GM23248 (cell line): ENCODE results near the gene MMP10. TPM values are rescaled to one million over a fixed set of nuclear protein-coding genes. Genes with fewer than 3 reads are reported as not detected.

ENCODE experiments used
- DNase-seq: peaks from one replicate; pipeline ENCODE4 v3.0.0-alpha.2; 2015
- H2AFZ ChIP-seq: fragments of 200-600 bp; sonication (generic); 2 replicates; pipeline ENCODE4 v1.6.1; 2016; ENCODE audit warnings: antibody characterized with exemption
- H3F3A ChIP-seq: fragments of 200-600 bp; sonication (generic); 2 replicates; pipeline ENCODE4 v1.6.1; 2016; ENCODE audit warnings: mild to moderate bottlenecking, antibody characterized with exemption, mixed run types; ENCODE audit not compliant: insufficient read depth
- H3K27ac ChIP-seq: fragments of 200-600 bp; sonication (generic); 2 replicates; pipeline ENCODE4 v1.5.1; 2016; ENCODE audit warnings: mild to moderate bottlenecking
- H3K27me3 ChIP-seq: fragments of 200-600 bp; sonication (generic); replicated peaks from 2 replicates; pipeline ENCODE4 v1.6.1; 2016; ENCODE audit warnings: mild to moderate bottlenecking; ENCODE audit not compliant: insufficient read depth
- H3K36me3 ChIP-seq: fragments of 200-600 bp; sonication (generic); 2 replicates; pipeline ENCODE4 v1.6.1; 2016; ENCODE audit warnings: low read depth, mild to moderate bottlenecking
- H3K4me1 ChIP-seq: fragments of 200-600 bp; sonication (generic); 2 replicates; pipeline ENCODE4 v1.6.1; 2016; ENCODE audit warnings: mild to moderate bottlenecking; ENCODE audit not compliant: insufficient read depth
- H3K4me2 ChIP-seq: fragments of 200-600 bp; sonication (generic); one replicate; pipeline ENCODE4 v1.6.1; 2016; ENCODE audit warnings: mild to moderate bottlenecking; ENCODE audit not compliant: unreplicated experiment
- H3K4me3 ChIP-seq: fragments of 200-600 bp; sonication (generic); 2 replicates; pipeline ENCODE4 v1.5.1; 2016; ENCODE audit warnings: mild to moderate bottlenecking
- H3K79me2 ChIP-seq: fragments of 200-600 bp; sonication (generic); 2 replicates; pipeline ENCODE4 v1.6.1; 2016; ENCODE audit warnings: mild to moderate bottlenecking; ENCODE audit not compliant: insufficient read depth
- H3K9ac ChIP-seq: fragments of 200-600 bp; sonication (generic); 2 replicates; pipeline ENCODE4 v1.6.1; 2016; ENCODE audit warnings: mild to moderate bottlenecking
- H3K9me2 ChIP-seq: fragments of 200-600 bp; sonication (generic); 2 replicates; pipeline ENCODE4 v1.6.1; 2016; ENCODE audit warnings: mixed run types, mild to moderate bottlenecking, moderate library complexity; ENCODE audit not compliant: insufficient read depth
- H3K9me3 ChIP-seq: fragments of 200-600 bp; sonication (generic); one replicate; pipeline ENCODE4 v1.6.1; 2017; ENCODE audit warnings: low read depth
- H4K20me1 ChIP-seq: fragments of 200-600 bp; sonication (generic); 2 replicates; pipeline ENCODE4 v1.6.0; 2016; ENCODE audit not compliant: insufficient read depth
- EZH2 ChIP-seq: fragments of 200-600 bp; sonication (generic); IDR thresholded peaks from 2 replicates; pipeline ENCODE4 v1.6.1; 2018; ENCODE audit warnings: antibody characterized with exemption, mild to moderate bottlenecking; ENCODE audit not compliant: insufficient read depth, poor library complexity, severe bottlenecking
- EZH2phosphoT487 ChIP-seq: fragments of 200-600 bp; sonication (generic); IDR thresholded peaks from 2 replicates; pipeline ENCODE4 v1.6.1; 2018; ENCODE audit warnings: antibody characterized with exemption, moderate library complexity, mild to moderate bottlenecking, low read depth; ENCODE audit not compliant: insufficient read depth
- WGBS, 2 experiments: methylation state at CpG; one replicate each; pipeline ENCODE4 v1.1.6; 2015 to 2017; ENCODE audit warnings: low lambda C conversion rate in 2 of 2, low coverage in 1 of 2; ENCODE audit errors: missing lambda C conversion rate in 2 of 2; 5-methylcytosine and 5-hydroxymethylcytosine counted together
- in situ Hi-C: fragments of 300-500 bp; cut with MboI; formaldehyde crosslinking; loops from 2 replicates; pipeline ENCODE4 v1.15.0; 2020
- polyA plus RNA-seq: library from polyadenylated mRNA; unstranded; fragments of >200 nt; fragmentation: Nextera tagmentation; extraction: Ambion mirVana; gene quantifications from 2 replicates; pipeline ENCODE4 v1.2.1, GENCODE V29; 2016
- total RNA-seq: library from RNA; depleted of rRNA; stranded (reverse); fragments of >200 nt; shearing (Covaris generic); gene quantifications from 2 replicates; pipeline ENCODE4 v1.2.3, GENCODE V29; 2014

MMP10 gene
- total and polyA plus RNA-seq, 2 experiments from 2014 or later, result 0.97 to 1.1 TPM

GRCh38 chr11:102813484-102813883, 33.1 kb upstream of the MMP10 start:
- no peak overlapping the region for H3K4me3 ChIP-seq
- DNase-seq, result no peak
- TF ChIP-seq EZH2phosphoT487, result no peak
- TF ChIP-seq EZH2, result no peak
- H2AFZ ChIP-seq, result no peak overlapping the region
- no peaks in the 10 kb centered on the region for H3K9me3 ChIP-seq
- no peaks in the 10 kb centered on the region for H3F3A ChIP-seq
- no peaks in the 10 kb centered on the region for H3K9me2 ChIP-seq
- no peak overlapping the region for H3K4me2 ChIP-seq
- no peaks in the 10 kb centered on the region for H3K36me3 ChIP-seq
- H3K79me2 ChIP-seq, result no peaks in the 10 kb centered on the region
- in situ Hi-C loops, result loop anchor here (25.0 kb wide), 1 partner anchor 249 kb away; no protein-coding TSS in a partner anchor
- H3K9ac ChIP-seq, result no peak overlapping the region
- H3K4me1 ChIP-seq, result no peaks in the 10 kb centered on the region
- 100% methylated on average over 1 of the region's 1 CpG for WGBS, 2 experiments
- no peaks in the 10 kb centered on the region for H4K20me1 ChIP-seq
- H3K27ac ChIP-seq, result no peak overlapping the region
- H3K27me3 ChIP-seq, result no peaks in the 10 kb centered on the region

DNA sequence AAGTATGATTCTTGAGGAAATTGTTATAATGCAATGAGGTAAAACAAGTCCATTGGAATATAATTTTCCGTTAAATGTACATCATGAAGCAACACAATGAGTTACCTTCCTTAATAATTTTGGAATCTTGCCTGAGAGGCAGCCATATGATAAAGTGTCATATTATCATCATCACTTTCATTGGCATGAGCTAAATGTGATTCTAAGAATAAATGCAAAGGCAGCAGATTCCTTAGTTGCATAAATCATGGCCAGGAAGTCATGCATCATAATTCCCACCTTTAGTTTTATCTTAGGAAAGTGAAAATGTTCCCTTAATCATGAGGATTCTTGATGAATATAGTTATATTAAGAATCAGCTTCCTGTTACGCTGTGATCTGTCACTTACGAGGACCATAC, 31.8 kb upstream of the MMP10 start:
- H3K36me3 ChIP-seq, result no peaks in the 10 kb centered on the region
- DNase-seq, result no peak
- no peaks in the 10 kb centered on the region for H3K79me2 ChIP-seq
- TF ChIP-seq EZH2 (no peak), EZH2phosphoT487 (no peak)
- H3K4me2 ChIP-seq, result no peak overlapping the region
- H2AFZ ChIP-seq, result no peak overlapping the region
- in situ Hi-C loops, result loop anchor here (25.0 kb wide), 1 partner anchor 250 kb away; no protein-coding TSS in a partner anchor
- no peak overlapping the region for H3K9ac ChIP-seq
- H3K27me3 ChIP-seq, result no peaks in the 10 kb centered on the region
- WGBS, 2 experiments, result 83 to 87% methylated on average over 3 of the region's 3 CpGs
- H3F3A ChIP-seq, result no peaks in the 10 kb centered on the region
- no peaks in the 10 kb centered on the region for H4K20me1 ChIP-seq
- H3K9me2 ChIP-seq, result no peaks in the 10 kb centered on the region
- no peak overlapping the region for H3K27ac ChIP-seq
- no peak overlapping the region for H3K4me3 ChIP-seq
- H3K4me1 ChIP-seq, result no peaks in the 10 kb centered on the region
- no peaks in the 10 kb centered on the region for H3K9me3 ChIP-seq

GRCh38 chr11:102810950-102811660, 30.7 kb upstream of the MMP10 start:
- no peaks in the 10 kb centered on the region for H3F3A ChIP-seq
- TF ChIP-seq EZH2 (no peak), EZH2phosphoT487 (no peak)
- no peaks in the 10 kb centered on the region for H3K79me2 ChIP-seq
- in situ Hi-C loops, result loop anchor here (25.0 kb wide), 1 partner anchor 251 kb away; no protein-coding TSS in a partner anchor
- H3K4me3 ChIP-seq, result no peak overlapping the region
- H3K36me3 ChIP-seq, result no peaks in the 10 kb centered on the region
- DNase-seq, result peak; percentile 55
- no peak overlapping the region for H3K4me2 ChIP-seq
- H3K27ac ChIP-seq, result no peak overlapping the region
- H4K20me1 ChIP-seq, result no peaks in the 10 kb centered on the region
- 5 to 10% methylated on average over 3 of the region's 3 CpGs for WGBS, 2 experiments
- H3K27me3 ChIP-seq, result no peaks in the 10 kb centered on the region
- H3K4me1 ChIP-seq, result peaks cover 5% of the 10 kb centered on the region
- H3K9me3 ChIP-seq, result no peaks in the 10 kb centered on the region
- H3K9ac ChIP-seq, result no peak overlapping the region
- no peak overlapping the region for H2AFZ ChIP-seq
- H3K9me2 ChIP-seq, result no peaks in the 10 kb centered on the region

DNA sequence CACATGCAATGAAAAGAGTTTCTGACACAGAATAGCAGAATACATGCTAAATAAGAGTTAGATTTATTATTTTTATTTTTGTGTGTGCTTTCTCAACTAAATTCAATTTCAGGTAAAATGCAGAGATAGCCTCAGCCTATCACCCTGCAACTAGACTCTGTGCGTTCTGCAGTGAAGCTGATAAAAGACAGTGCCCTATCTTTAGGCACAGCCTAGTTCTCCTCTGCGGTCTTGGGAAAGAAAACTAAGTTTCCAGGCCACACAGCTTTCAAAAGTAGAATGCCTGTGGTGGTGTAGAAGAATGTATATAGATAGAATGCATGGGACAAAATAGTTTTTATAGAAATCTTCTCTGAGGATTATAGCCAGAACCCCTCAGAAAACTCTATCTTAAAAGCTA, 29.5 kb upstream of the MMP10 start:
- Histone ChIP-seq H3K36me3 (no peaks in the 10 kb centered on the region), H3K79me2 (no peaks in the 10 kb centered on the region), H3K4me2 (no peak overlapping the region), H3K9me2 (no peaks in the 10 kb centered on the region), H3K27ac (no peak overlapping the region), H3K4me1 (peaks cover 8% of the 10 kb centered on the region), H2AFZ (no peak overlapping the region), H3K9me3 (no peaks in the 10 kb centered on the region), H4K20me1 (no peaks in the 10 kb centered on the region), H3K9ac (no peak overlapping the region), H3K4me3 (no peak overlapping the region), H3F3A (no peaks in the 10 kb centered on the region), H3K27me3 (no peaks in the 10 kb centered on the region)
- in situ Hi-C loops, result loop anchor here (25.0 kb wide), 1 partner anchor 252 kb away; no protein-coding TSS in a partner anchor
- 92 to 99% methylated on average over 2 of the region's 2 CpGs for WGBS, 2 experiments
- no peak for DNase-seq
- TF ChIP-seq EZH2, result no peak
- TF ChIP-seq EZH2phosphoT487, result no peak
